Hepatocyte (in vitro differentiated cells): ENCODE measurements around the gene PITPNC1. TPM values are rescaled to one million over a fixed set of nuclear protein-coding genes. Genes with fewer than 3 reads are reported as not detected.
"Not testable (repeated sequence)": the region's sequence is repeated elsewhere in the genome, so short reads cannot be mapped to it uniquely, and the experiment has no call there.

Experiments
- DNase-seq: peaks from one replicate; pipeline ENCODE4 v3.0.0-alpha.2; 2016; ENCODE audit warnings: low spot score
- H2AFZ ChIP-seq: fragments of 200-600 bp; sonication (generic); 2 replicates; pipeline ENCODE4 v1.6.0; 2016; ENCODE audit warnings: antibody characterized with exemption, mild to moderate bottlenecking
- H3K27ac ChIP-seq: fragments of 200-600 bp; sonication (generic); 2 replicates; pipeline ENCODE4 v1.5.1; 2016; ENCODE audit warnings: mild to moderate bottlenecking
- H3K27me3 ChIP-seq: fragments of 200-600 bp; sonication (generic); 2 replicates; pipeline ENCODE4 v1.6.1; 2016
- H3K36me3 ChIP-seq: fragments of 200-600 bp; sonication (generic); replicated peaks from 2 replicates; pipeline ENCODE4 v1.5.1; 2016; ENCODE audit warnings: low read depth; ENCODE audit not compliant: insufficient read depth
- H3K4me1 ChIP-seq: fragments of 200-600 bp; sonication (generic); 2 replicates; pipeline ENCODE4 v1.5.1; 2016; ENCODE audit warnings: mild to moderate bottlenecking, moderate library complexity; ENCODE audit not compliant: insufficient read depth
- H3K4me2 ChIP-seq: fragments of 200-600 bp; sonication (generic); 2 replicates; pipeline ENCODE4 v1.6.0; 2016
- H3K4me3 ChIP-seq: fragments of 200-600 bp; sonication (generic); 2 replicates; pipeline ENCODE4 v1.5.1; 2016; ENCODE audit warnings: mild to moderate bottlenecking
- H3K79me2 ChIP-seq: fragments of 200-600 bp; sonication (generic); 2 replicates; pipeline ENCODE4 v1.6.0; 2017; ENCODE audit warnings: mild to moderate bottlenecking
- H3K9me2 ChIP-seq: fragments of 200-600 bp; sonication (generic); replicated peaks from 2 replicates; pipeline ENCODE4 v1.6.0; 2017; ENCODE audit warnings: mild to moderate bottlenecking; ENCODE audit not compliant: insufficient read depth
- H3K9me3 ChIP-seq: fragments of 200-600 bp; sonication (generic); 2 replicates; pipeline ENCODE4 v1.5.1; 2016; ENCODE audit warnings: low read depth, mild to moderate bottlenecking
- H4K20me1 ChIP-seq: fragments of 200-600 bp; sonication (generic); 2 replicates; pipeline ENCODE4 v1.6.0; 2016; ENCODE audit warnings: mild to moderate bottlenecking; ENCODE audit not compliant: insufficient read depth, poor library complexity, severe bottlenecking
- CTCF ChIP-seq: fragments of 200-600 bp; sonication (generic); IDR thresholded peaks from 2 replicates; pipeline ENCODE4 v1.5.1; 2016; ENCODE audit warnings: antibody characterized with exemption, mild to moderate bottlenecking; ENCODE audit not compliant: poor library complexity
- EZH2 ChIP-seq: fragments of 200-600 bp; sonication (generic); IDR thresholded peaks from 2 replicates; pipeline ENCODE4 v1.6.1; 2016; ENCODE audit warnings: antibody characterized with exemption, mild to moderate bottlenecking, borderline replicate concordance
- EZH2phosphoT487 ChIP-seq: fragments of 200-600 bp; sonication (generic); IDR thresholded peaks from one replicate; pipeline ENCODE4 v1.6.1; 2018; ENCODE audit warnings: antibody characterized with exemption, mild to moderate bottlenecking, low read depth, moderate library complexity; ENCODE audit not compliant: unreplicated experiment, severe bottlenecking
- WGBS: methylation state at CpG from one replicate; pipeline ENCODE4 v1.1.6; 2016; ENCODE audit warnings: low lambda C conversion rate; ENCODE audit errors: missing lambda C conversion rate; 5-methylcytosine and 5-hydroxymethylcytosine counted together
- polyA plus RNA-seq: library from polyadenylated mRNA; unstranded; fragments of >200 nt; fragmentation: Nextera tagmentation; extraction: Ambion mirVana; gene quantifications from 2 replicates; pipeline ENCODE4 v1.2.1, GENCODE V29; 2016
- total RNA-seq: library from RNA; depleted of rRNA; stranded (reverse); fragments of >200 nt; gene quantifications from 2 replicates; pipeline ENCODE4 v1.2.3, GENCODE V29; 2014

PITPNC1 gene
- total and polyA plus RNA-seq, 2 experiments from 2014 or later, result 4.6 to 8.1 TPM

- Histone ChIP-seq H4K20me1 (no peaks in the 10 kb centered on the region), H3K27ac (no peak overlapping the region), H3K79me2 (no peaks in the 10 kb centered on the region), H2AFZ (no peak overlapping the region), H3K9me3 (no peaks in the 10 kb centered on the region), H3K4me1 (no peaks in the 10 kb centered on the region), H3K36me3 (no peaks in the 10 kb centered on the region), H3K27me3 (no peaks in the 10 kb centered on the region), H3K4me2 (no peak overlapping the region), H3K4me3 (no peak overlapping the region), H3K9me2 (no peaks in the 10 kb centered on the region)
- TF ChIP-seq CTCF (no peak), EZH2phosphoT487 (no peak), EZH2 (no peak)
- DNase-seq, result no peak
- WGBS, result 52% methylated on average over 4 of the region's 4 CpGs
Observed at GRCh38 chr17:67639555-67639954, 262.5 kb downstream of the PITPNC1 start.

- Histone ChIP-seq H2AFZ (no peak overlapping the region), H3K4me3 (no peak overlapping the region), H3K27ac (no peak overlapping the region), H3K79me2 (no peaks in the 10 kb centered on the region), H4K20me1 (no peaks in the 10 kb centered on the region), H3K9me2 (no peaks in the 10 kb centered on the region), H3K36me3 (no peaks in the 10 kb centered on the region), H3K4me2 (no peak overlapping the region), H3K27me3 (no peaks in the 10 kb centered on the region), H3K9me3 (no peaks in the 10 kb centered on the region), H3K4me1 (no peaks in the 10 kb centered on the region)
- TF ChIP-seq EZH2phosphoT487, result no peak
- no peak for TF ChIP-seq CTCF
- TF ChIP-seq EZH2, result no peak
- DNase-seq, result no peak
- 70% methylated on average over 8 of the region's 8 CpGs for WGBS
Observed at GRCh38 chr17:67639979-67640378, 262.9 kb downstream of the PITPNC1 start.

- no peaks in the 10 kb centered on the region for H3K9me3 ChIP-seq
- no peak overlapping the region for H3K4me3 ChIP-seq
- H4K20me1 ChIP-seq, result no peaks in the 10 kb centered on the region
- no peaks in the 10 kb centered on the region for H3K79me2 ChIP-seq
- H3K27ac ChIP-seq, result no peak overlapping the region
- no peaks in the 10 kb centered on the region for H3K9me2 ChIP-seq
- no peak overlapping the region for H3K4me2 ChIP-seq
- H3K27me3 ChIP-seq, result no peaks in the 10 kb centered on the region
- H3K36me3 ChIP-seq, result no peaks in the 10 kb centered on the region
- 84% methylated on average over 5 of the region's 5 CpGs for WGBS
- no peak for DNase-seq
- no peaks in the 10 kb centered on the region for H3K4me1 ChIP-seq
- TF ChIP-seq CTCF (no peak), EZH2phosphoT487 (no peak), EZH2 (no peak)
- no peak overlapping the region for H2AFZ ChIP-seq
Observed at GRCh38 chr17:67642488-67642887, 265.4 kb downstream of the PITPNC1 start.

GRCh38 chr17:67644061-67644460 is 267.0 kb downstream of the PITPNC1 start:
- H3K36me3 ChIP-seq, result no peaks in the 10 kb centered on the region
- H2AFZ ChIP-seq, result no peak overlapping the region
- TF ChIP-seq EZH2 (no peak), CTCF (no peak), EZH2phosphoT487 (no peak)
- no peaks in the 10 kb centered on the region for H3K27me3 ChIP-seq
- no peaks in the 10 kb centered on the region for H3K9me2 ChIP-seq
- no peaks in the 10 kb centered on the region for H3K79me2 ChIP-seq
- H3K4me1 ChIP-seq, result no peaks in the 10 kb centered on the region
- H3K4me2 ChIP-seq, result no peak overlapping the region
- DNase-seq, result no peak
- H4K20me1 ChIP-seq, result no peaks in the 10 kb centered on the region
- WGBS, result 98% methylated on average over 5 of the region's 5 CpGs
- no peaks in the 10 kb centered on the region for H3K9me3 ChIP-seq
- H3K27ac ChIP-seq, result no peak overlapping the region
- H3K4me3 ChIP-seq, result no peak overlapping the region

- not testable (repeated sequence) for H3K9me2 ChIP-seq, H2AFZ ChIP-seq, H3K4me3 ChIP-seq, DNase-seq, H3K79me2 ChIP-seq, H4K20me1 ChIP-seq, H3K27me3 ChIP-seq, H3K36me3 ChIP-seq, H3K9me3 ChIP-seq, H3K4me1 ChIP-seq, H3K4me2 ChIP-seq, H3K27ac ChIP-seq
- WGBS, result 94% methylated on average over 8 of the region's 8 CpGs
Observed at GRCh38 chr17:67645195-67645594, 268.1 kb downstream of the PITPNC1 start.
